Stomach (tissue), 9 donors: ENCODE measurements around the gene BORCS6. TPM values are rescaled to one million over a fixed set of nuclear protein-coding genes. Genes with fewer than 3 reads are reported as not detected.

Experiments
- DNase-seq, 2 donors: peaks; one replicate each; pipeline versions ENCODE4 v3.0.0 to v3.0.0-alpha.2; 2013 to 2019
- H3K27ac ChIP-seq, 5 donors: fragments of 200-600 bp in 4 of 5; sonication (generic) in 4 of 5; one replicate each; pipeline ENCODE4 v1.5.1; 2013 to 2019; ENCODE audit warnings: mild to moderate bottlenecking in 1 of 5, moderate library complexity in 1 of 5
- H3K27me3 ChIP-seq, 3 donors: fragments of 200-600 bp; sonication (generic); one replicate each; pipeline ENCODE4 v1.5.1; 2017 to 2019; ENCODE audit warnings: mixed run types in 1 of 3
- H3K36me3 ChIP-seq, 4 donors: fragments of 200-600 bp; sonication (generic); 1 replicate in 3 of 4; 2 replicates in 1 of 4; pipeline ENCODE4 v1.5.1; 2016 to 2019
- H3K4me1 ChIP-seq, 4 donors: fragments of 200-600 bp; sonication (generic); one replicate each; pipeline ENCODE4 v1.5.1; 2016 to 2019
- H3K4me3 ChIP-seq, 4 donors: fragments of 200-600 bp; sonication (generic) in 3 of 4; one replicate each; pipeline ENCODE4 v1.5.1; 2016 to 2019; ENCODE audit warnings: mild to moderate bottlenecking in 1 of 4
- H3K9me3 ChIP-seq, 4 donors: fragments of 200-600 bp; sonication (generic); one replicate each; pipeline ENCODE4 v1.5.1; 2016 to 2019
- CTCF ChIP-seq, 7 experiments: fragments of 450-650 bp in 4 of 7; fragments of 200-600 bp in 3 of 7; sonication (generic) in 3 of 7; IDR thresholded peaks; one replicate each; pipeline ENCODE4 v1.5.1; 2016 to 2019; ENCODE audit warnings: antibody characterized with exemption in 7 of 7, control low read depth in 2 of 7, mild to moderate bottlenecking in 1 of 7
- EP300 ChIP-seq: sonication (generic); formaldehyde crosslinking; IDR thresholded peaks from one replicate; pipeline ENCODE4 v1.6.1; 2017; ENCODE audit warnings: antibody characterized with exemption
- POLR2A ChIP-seq, 4 donors: fragments of 450-650 bp; IDR thresholded peaks; one replicate each; pipeline ENCODE4 v1.6.1; 2016; ENCODE audit warnings: antibody characterized with exemption in 4 of 4, control low read depth in 2 of 4, mild to moderate bottlenecking in 1 of 4, moderate library complexity in 1 of 4
- POLR2AphosphoS5 ChIP-seq, 3 donors: sonication (generic); formaldehyde crosslinking; IDR thresholded peaks; one replicate each; pipeline ENCODE4 v1.6.1; 2016; ENCODE audit warnings: antibody characterized with exemption in 3 of 3
- WGBS, 5 donors: extraction: QIAGEN DNeasy Blood & Tissue Kit in 3 of 5; methylation state at CpG; one replicate each; pipeline versions ENCODE4 v1.1.5 to v1.1.7; 2013 to 2018; 5-methylcytosine and 5-hydroxymethylcytosine counted together
- intact Hi-C: fragments of 100-400 bp; cut with DNase I; formaldehyde crosslinking; loops from one replicate; pipeline ENCODE4 v1.15.1; 2023; ENCODE audit warnings: low total_unique reads
- polyA plus RNA-seq, 3 donors: library from polyadenylated mRNA; stranded (reverse); fragments of 200-250 nt; gene quantifications; one replicate each; pipeline ENCODE4 v1.2.3, GENCODE V29; 2013
- total RNA-seq, 5 donors: library from RNA; depleted of rRNA; stranded (reverse); fragments of >200 nt; gene quantifications; one replicate each; pipeline versions ENCODE4 v1.1.0 to v1.2.3, GENCODE V29; 2014 to 2016
- donor health status: healthy with polysubstance abuse.
- donor health status: Bipolar disorder and iron deficiency.
- donor health status: healthy.

Gene BORCS6
- total and polyA plus RNA-seq, 8 donors = 0.58 to 70.1 (median 7.3) TPM

DNA sequence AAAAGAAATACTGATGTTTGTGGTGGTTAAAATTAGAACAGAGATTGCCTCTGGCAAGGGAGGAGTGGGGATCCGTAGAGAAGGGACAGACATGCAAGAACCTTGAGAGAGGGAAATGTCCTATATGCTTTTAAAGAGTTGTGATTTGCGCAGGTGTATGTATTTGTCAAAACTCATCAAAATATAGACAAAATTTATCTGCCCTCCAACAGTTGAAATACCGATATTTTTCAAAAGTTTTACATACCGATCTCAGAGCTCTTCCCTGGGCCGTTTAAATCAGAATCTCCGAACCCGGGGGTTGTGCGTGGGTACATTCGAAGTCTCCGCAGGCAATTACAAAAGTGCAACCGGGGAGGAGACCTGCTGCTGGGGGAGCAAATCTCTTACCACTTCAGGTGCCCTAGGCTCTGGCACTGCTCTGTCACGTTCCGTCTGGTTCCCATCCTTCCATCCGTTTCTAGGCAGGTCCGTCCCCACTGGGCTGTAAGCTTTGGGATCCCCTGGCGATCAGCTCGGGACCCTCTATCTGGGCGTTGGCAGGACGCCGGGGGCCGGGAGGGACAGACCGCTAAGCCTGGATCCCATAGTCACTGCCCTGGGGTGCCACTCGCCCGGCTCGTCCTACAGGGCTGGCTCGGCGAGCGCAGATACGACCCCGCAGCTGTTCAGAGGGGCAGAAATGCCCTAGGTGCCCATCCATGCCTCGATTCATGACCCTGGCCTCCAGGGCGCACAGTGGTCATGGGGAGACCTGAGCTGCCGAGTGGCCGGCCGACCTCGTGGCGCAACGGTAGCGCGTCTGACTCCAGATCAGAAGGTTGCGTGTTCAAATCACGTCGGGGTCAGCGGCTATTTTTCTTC, 4.2 kb downstream of the BORCS6 start:
- Histone ChIP-seq H3K9me3 (no peaks in the 10 kb centered on the region), H3K4me3 (peak overlapping the region; percentile 68 to 88 (median 71)), H3K27ac (peak overlapping the region; percentile 92 to 99 (median 98)), H3K27me3 (no peaks in the 10 kb centered on the region), H3K36me3 (no peaks in the 10 kb centered on the region), H3K4me1 (peaks cover 21 to 48% (median 33%) of the 10 kb centered on the region in 4 donors)
- intact Hi-C loops = no loop called here
- DNase-seq = peak; percentile 94 to 95
- 0 to 1% (median 0%) methylated on average over 27 to 44 of the region's 44 CpGs for WGBS, 5 donors
- TF ChIP-seq POLR2AphosphoS5 (IDR thresholded peaks at IDR 0.05) = peak; percentile 81 to 96 (median 90)
- TF ChIP-seq POLR2A (IDR thresholded peaks at IDR 0.05) = no peak

DNA sequence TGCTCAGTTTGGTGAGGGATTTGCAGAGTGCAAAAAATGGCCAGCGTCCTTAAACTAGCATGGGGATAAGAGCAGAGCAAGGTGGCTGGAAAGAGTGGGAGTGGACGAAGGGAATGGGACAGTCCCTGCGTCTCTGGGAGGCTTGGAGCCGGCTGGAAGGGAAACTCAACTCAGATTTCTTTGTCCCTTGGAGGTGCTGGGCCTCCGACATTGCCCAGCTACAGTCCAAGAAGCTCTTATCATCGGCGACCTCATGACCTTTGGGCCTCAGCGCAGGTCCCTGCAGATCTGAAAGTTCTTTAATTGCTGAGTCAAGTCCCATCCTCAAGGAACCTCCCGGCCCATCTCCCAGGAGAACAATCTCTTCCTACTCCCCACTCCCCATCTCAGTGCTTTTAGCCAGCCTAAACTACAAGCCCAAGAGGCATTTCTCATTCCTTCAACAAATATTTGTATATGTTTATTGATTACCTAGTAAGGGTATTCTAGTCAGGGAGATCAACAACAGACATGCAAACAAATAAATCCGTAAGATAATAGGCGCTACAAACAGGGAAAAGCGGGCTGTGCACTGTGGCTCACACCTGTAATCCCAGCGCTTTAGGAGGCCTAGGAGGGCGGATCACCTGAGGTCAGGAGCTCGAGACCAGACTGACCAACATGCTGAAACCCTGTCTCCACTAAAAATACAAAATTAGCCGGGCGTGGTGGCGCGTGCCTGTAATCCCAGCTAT, 12.8 kb downstream of the BORCS6 start:
- no peak for DNase-seq
- WGBS, 5 donors = 64 to 67% (median 67%) methylated on average over 19 of the region's 19 CpGs
- TF ChIP-seq EP300 (no peak), POLR2AphosphoS5 (IDR thresholded peaks at IDR 0.05) (no peak), POLR2A (IDR thresholded peaks at IDR 0.05) (no peak)
- peaks cover 24 to 44% (median 39%) of the 10 kb centered on the region in 4 donors for H3K4me1 ChIP-seq
- H3K9me3 ChIP-seq = no peaks in the 10 kb centered on the region
- H3K36me3 ChIP-seq = no peaks in the 10 kb centered on the region
- H3K27me3 ChIP-seq = no peaks in the 10 kb centered on the region
- intact Hi-C loops = no loop called here
- H3K27ac ChIP-seq = peak overlapping the region in 4 of 5 donors; percentile 78 to 97 (median 86)
- peak overlapping the region in 3 of 4 donors; percentile 55 to 61 (median 57) for H3K4me3 ChIP-seq

DNA sequence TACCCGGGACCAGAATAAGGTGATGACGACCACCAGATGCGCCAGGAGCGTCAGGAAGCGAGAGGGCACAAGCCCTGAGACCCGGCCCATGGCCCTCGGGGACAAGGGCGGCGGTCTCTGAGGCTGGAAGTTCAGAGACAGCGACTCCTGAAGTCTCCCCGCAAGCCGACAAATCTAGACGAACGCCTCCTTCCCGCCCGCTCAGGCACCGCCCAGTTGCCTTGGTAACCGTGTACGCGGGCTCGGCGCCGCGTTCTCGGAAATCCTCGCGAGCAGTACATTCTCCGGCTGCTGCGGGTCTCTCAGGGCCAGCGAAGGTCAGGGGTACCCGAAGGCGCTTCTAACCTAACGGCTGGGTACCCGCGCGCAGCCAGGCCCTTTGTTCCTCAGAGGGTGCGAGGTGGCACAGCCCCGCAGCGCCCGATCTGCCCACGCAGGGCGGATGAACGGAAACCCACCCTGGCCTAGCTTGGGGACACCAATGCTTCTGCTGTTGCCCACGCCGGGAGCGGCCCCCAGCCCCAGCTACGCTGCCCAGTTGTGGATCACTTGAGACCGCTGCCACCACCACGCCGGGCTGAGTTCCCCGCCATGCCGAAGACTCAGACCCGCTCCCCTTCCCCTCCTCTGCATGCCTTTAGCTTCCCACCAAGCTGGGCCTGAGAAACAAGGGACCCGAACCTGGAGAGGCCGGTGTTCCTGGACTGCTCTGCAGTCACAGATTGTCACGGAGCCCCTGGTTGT, 13.6 kb downstream of the BORCS6 start, which contains the start of gene TMEM107:
Gene TMEM107 (minus strand): TSS at position 184 of the 744 bp plus-strand sequence. CDS start 94 bp downstream, at position 90.
- Histone ChIP-seq H3K27ac (peak within 1 kb of the TSS; percentile 66 to 97 (median 85)), H3K36me3 (no peaks in the 10 kb centered on the region), H3K9me3 (no peaks in the 10 kb centered on the region), H3K4me1 (peaks cover 24 to 44% (median 39%) of the 10 kb centered on the region in 4 donors), H3K4me3 (peak within 1 kb of the TSS; percentile 55 to 61 (median 59)), H3K27me3 (no peaks in the 10 kb centered on the region)
- no peak for TF ChIP-seq EP300
- TF ChIP-seq POLR2AphosphoS5 (IDR thresholded peaks at IDR 0.05) = peak in 2 of 3 donors; percentile 69 to 74
- DNase-seq = peak; percentile 90 to 97
- WGBS, 5 donors = 1 to 3% (median 2%) methylated on average over 35 to 56 of the region's 56 CpGs
- intact Hi-C loops = no loop called here

- WGBS, 5 donors = 9 to 17% (median 13%) methylated on average over 11 of the region's 11 CpGs
- no peak for TF ChIP-seq POLR2AphosphoS5 (IDR thresholded peaks at IDR 0.05)
- TF ChIP-seq POLR2A (IDR thresholded peaks at IDR 0.05) = no peak
- no peak for TF ChIP-seq EP300
- TF ChIP-seq CTCF (IDR thresholded peaks at IDR 0.05) = no peak
- Histone ChIP-seq H3K27me3 (no peaks in the 10 kb centered on the region), H3K4me3 (peak overlapping the region; percentile 55 to 61 (median 59)), H3K27ac (peak overlapping the region; percentile 66 to 97 (median 85)), H3K36me3 (no peaks in the 10 kb centered on the region), H3K9me3 (no peaks in the 10 kb centered on the region), H3K4me1 (peaks cover 24 to 44% (median 39%) of the 10 kb centered on the region in 4 donors)
- DNase-seq = peak in 1 of 2 donors; percentile 58
- intact Hi-C loops = no loop called here
Measured at GRCh38 chr17:8175795-8176196, 14.2 kb downstream of the BORCS6 start.

DNA sequence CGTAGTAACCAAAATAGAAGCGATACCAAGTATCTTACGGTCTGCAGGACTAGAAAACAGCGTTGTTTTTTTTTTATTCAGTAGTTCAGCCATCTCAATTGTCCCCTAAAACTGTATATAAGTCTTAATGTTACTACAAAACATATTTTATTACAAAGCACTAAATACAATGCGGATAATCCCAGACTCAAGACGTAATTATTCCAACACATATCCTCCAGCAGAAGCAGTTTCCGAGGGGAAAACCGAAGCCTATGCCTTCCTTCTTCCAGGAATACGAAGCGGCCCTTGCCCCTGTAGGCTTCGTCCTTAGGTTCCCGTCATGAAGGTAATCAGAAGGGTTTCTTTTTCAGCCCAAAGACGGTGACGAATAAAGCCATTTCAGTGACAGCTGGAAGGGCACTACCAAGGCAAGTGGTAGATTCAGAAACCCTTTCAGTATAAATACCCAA, 16.1 kb downstream of the BORCS6 start:
- H3K27ac ChIP-seq = peak overlapping the region; percentile 73 to 97 (median 93)
- no peaks in the 10 kb centered on the region for H3K36me3 ChIP-seq
- no peaks in the 10 kb centered on the region for H3K9me3 ChIP-seq
- intact Hi-C loops = no loop called here
- WGBS, 5 donors = 5 to 7% (median 6%) methylated on average over 14 of the region's 14 CpGs
- no peaks in the 10 kb centered on the region for H3K27me3 ChIP-seq
- DNase-seq = no peak
- peak overlapping the region; percentile 21 to 46 (median 41) for H3K4me3 ChIP-seq
- no peak for TF ChIP-seq EP300
- TF ChIP-seq POLR2A (IDR thresholded peaks at IDR 0.05) = no peak
- no peak for TF ChIP-seq CTCF (IDR thresholded peaks at IDR 0.05)
- TF ChIP-seq POLR2AphosphoS5 (IDR thresholded peaks at IDR 0.05) = no peak
- peaks cover 24 to 44% (median 39%) of the 10 kb centered on the region in 4 donors for H3K4me1 ChIP-seq
